Measurements from ENCODE around the gene RGS6. TPM values are rescaled to one million over a fixed set of nuclear protein-coding genes. Genes with fewer than 3 reads are reported as not detected.

The RGS6 gene
- total and polyA plus RNA-seq, 2 donors (not counting 1 experiment from before 2014, with no cell fraction given) = not detected

GRCh38 chr14:72262771-72263170 lies 330.5 kb downstream of the RGS6 start:
- no peaks in the 10 kb centered on the region for H3K4me1 ChIP-seq (ENCODE audit: control insufficient read depth, extremely low read depth, insufficient read depth, low read length)
- no peaks in the 10 kb centered on the region for H4K20me1 ChIP-seq (ENCODE audit: control insufficient read depth, extremely low read depth, insufficient read depth, low read length)

GRCh38 chr14:72264716-72265115 lies 332.5 kb downstream of the RGS6 start:
- Histone ChIP-seq H3K9ac (ENCODE audit: insufficient read depth, low read length) (no peak overlapping the region), H3K4me3 (replicated peaks in 1 of 4; ENCODE audit: control extremely low read depth in 1 of 4, insufficient read depth in 1 of 4, low read depth in 3 of 4, low read length in 4 of 4) (no peak overlapping the region), H3K9me3 (ENCODE audit: control insufficient read depth, insufficient read depth, low read depth, low read length) (no peaks in the 10 kb centered on the region), H4K20me1 (ENCODE audit: control insufficient read depth, extremely low read depth, insufficient read depth, low read length) (no peaks in the 10 kb centered on the region), H3K27me3 (ENCODE audit: control insufficient read depth, insufficient read depth, low read length) (no peaks in the 10 kb centered on the region), H2AFZ (ENCODE audit: low read length) (no peak overlapping the region), H3K79me2 (ENCODE audit: control insufficient read depth, insufficient read depth, low read length) (no peaks in the 10 kb centered on the region), H3K4me1 (ENCODE audit: control insufficient read depth, extremely low read depth, insufficient read depth, low read length) (no peaks in the 10 kb centered on the region), H3K4me2 (ENCODE audit: extremely low read depth, insufficient read depth, low read length) (no peak overlapping the region), H3K27ac (ENCODE audit: insufficient read depth, low read length) (no peak overlapping the region), H3K36me3 (ENCODE audit: control insufficient read depth, insufficient read depth, low read length) (no peaks in the 10 kb centered on the region)
- DNase-seq (ENCODE audit: low read depth in 2 of 2) = no peak
- TF ChIP-seq EZH2 (IDR thresholded peaks at IDR 0.05; ENCODE audit: low read length, missing control alignments) (no peak), CTCF (conservative IDR thresholded peaks at IDR 0.05 in 1 of 2, IDR thresholded peaks at IDR 0.05 in 1 of 2; ENCODE audit: low read depth in 1 of 2, low read length in 2 of 2) (no peak)

More at GRCh38 chr14:72262771-72263170, 330.5 kb downstream of the RGS6 start:
- H3K79me2 ChIP-seq (ENCODE audit: control insufficient read depth, insufficient read depth, low read length) = no peaks in the 10 kb centered on the region
- no peaks in the 10 kb centered on the region for H3K9me3 ChIP-seq (ENCODE audit: control insufficient read depth, insufficient read depth, low read depth, low read length)
- H3K9ac ChIP-seq (ENCODE audit: insufficient read depth, low read length) = no peak overlapping the region
- DNase-seq (ENCODE audit: low read depth in 2 of 2) = no peak
- H2AFZ ChIP-seq (ENCODE audit: low read length) = no peak overlapping the region
- no peak overlapping the region for H3K27ac ChIP-seq (ENCODE audit: insufficient read depth, low read length)
- TF ChIP-seq CTCF (conservative IDR thresholded peaks at IDR 0.05 in 1 of 2, IDR thresholded peaks at IDR 0.05 in 1 of 2; ENCODE audit: low read depth in 1 of 2, low read length in 2 of 2) = no peak
- H3K4me2 ChIP-seq (ENCODE audit: extremely low read depth, insufficient read depth, low read length) = no peak overlapping the region
- H3K27me3 ChIP-seq (ENCODE audit: control insufficient read depth, insufficient read depth, low read length) = no peaks in the 10 kb centered on the region
- no peaks in the 10 kb centered on the region for H3K36me3 ChIP-seq (ENCODE audit: control insufficient read depth, insufficient read depth, low read length)
- H3K4me3 ChIP-seq (replicated peaks in 1 of 4; ENCODE audit: control extremely low read depth in 1 of 4, insufficient read depth in 1 of 4, low read depth in 3 of 4, low read length in 4 of 4) = no peak overlapping the region

- no peak for DNase-seq (ENCODE audit: low read depth in 2 of 2)
- Histone ChIP-seq H2AFZ (ENCODE audit: low read length) (no peak overlapping the region), H3K4me1 (ENCODE audit: control insufficient read depth, extremely low read depth, insufficient read depth, low read length) (no peaks in the 10 kb centered on the region), H3K4me2 (ENCODE audit: extremely low read depth, insufficient read depth, low read length) (no peak overlapping the region), H4K20me1 (ENCODE audit: control insufficient read depth, extremely low read depth, insufficient read depth, low read length) (no peaks in the 10 kb centered on the region), H3K4me3 (replicated peaks in 1 of 4; ENCODE audit: control extremely low read depth in 1 of 4, insufficient read depth in 1 of 4, low read depth in 3 of 4, low read length in 4 of 4) (no peak overlapping the region), H3K36me3 (ENCODE audit: control insufficient read depth, insufficient read depth, low read length) (no peaks in the 10 kb centered on the region), H3K27ac (ENCODE audit: insufficient read depth, low read length) (no peak overlapping the region), H3K79me2 (ENCODE audit: control insufficient read depth, insufficient read depth, low read length) (no peaks in the 10 kb centered on the region), H3K9me3 (ENCODE audit: control insufficient read depth, insufficient read depth, low read depth, low read length) (no peaks in the 10 kb centered on the region), H3K9ac (ENCODE audit: insufficient read depth, low read length) (no peak overlapping the region), H3K27me3 (ENCODE audit: control insufficient read depth, insufficient read depth, low read length) (no peaks in the 10 kb centered on the region)
- no peak for TF ChIP-seq CTCF (conservative IDR thresholded peaks at IDR 0.05 in 1 of 2, IDR thresholded peaks at IDR 0.05 in 1 of 2; ENCODE audit: low read depth in 1 of 2, low read length in 2 of 2)
- TF ChIP-seq EZH2 (IDR thresholded peaks at IDR 0.05; ENCODE audit: low read length, missing control alignments) = no peak
Measured at GRCh38 chr14:72270147-72270727, 338.0 kb downstream of the RGS6 start.

Data from fibroblast of lung (primary cell).